PFSK-1 (cell line): Measurements from ENCODE around the gene MAPK13.

Experiments used
- FOXP2 ChIP-seq: optimal IDR thresholded peaks from 2 replicates; pipeline ENCODE3; 2011; ENCODE audit warnings: borderline replicate concordance, control low read depth, inconsistent platforms; ENCODE audit not compliant: insufficient read depth; ENCODE audit errors: extremely low read length, extremely low read depth
- POLR2AphosphoS5 ChIP-seq: IDR thresholded peaks from 2 replicates; pipeline ENCODE4 v1.6.1; 2012; ENCODE audit warnings: low read depth, mild to moderate bottlenecking, control low read depth, low read length, moderate library complexity
- SIN3A ChIP-seq: IDR thresholded peaks from 2 replicates; pipeline ENCODE4 v1.6.1; 2012; ENCODE audit warnings: mild to moderate bottlenecking, low read length, moderate library complexity, borderline replicate concordance; ENCODE audit not compliant: insufficient read depth
- TAF1 ChIP-seq: IDR thresholded peaks from 2 replicates; pipeline ENCODE4 v1.6.1; 2012; ENCODE audit warnings: low read length, control low read depth, borderline replicate concordance; ENCODE audit not compliant: insufficient read depth
- TF ChIP-seq, protein P1 (sequence below), 2 experiments: IDR thresholded peaks; 2 replicates each; pipeline versions ENCODE4 v1.6.1 to v1.8.0; 2011 to 2012; ENCODE audit warnings: low read depth in 2 of 2, low read length in 2 of 2, control low read depth in 1 of 2, inconsistent platforms in 1 of 2, mild to moderate bottlenecking in 1 of 2, moderate library complexity in 1 of 2; ENCODE audit not compliant: insufficient read depth in 1 of 2

The MAPK13 gene

DNA sequence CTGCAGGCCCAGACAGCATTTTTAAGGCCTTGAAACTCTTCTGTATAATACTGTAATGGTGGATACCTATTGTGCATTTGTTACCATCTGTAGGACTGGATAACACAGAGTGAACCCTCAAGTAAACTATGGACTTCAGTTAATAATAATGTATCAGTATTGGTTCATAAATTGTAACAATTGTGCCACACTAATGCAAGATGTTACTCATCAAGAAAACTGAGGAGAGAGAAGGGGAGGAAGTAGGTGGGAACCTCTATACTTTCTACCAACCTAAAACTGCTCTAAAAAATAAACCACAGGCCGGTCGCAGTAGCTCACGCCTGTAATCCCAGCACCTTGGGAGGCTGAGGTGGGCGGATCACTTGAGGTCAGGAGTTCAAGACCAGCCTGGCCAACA lies 10.8 kb downstream of the MAPK13 start:
- TF ChIP-seq TAF1 (no peak), POLR2AphosphoS5 (no peak), SIN3A (no peak), FOXP2 (no peak)
- TF ChIP-seq, protein P1, sequence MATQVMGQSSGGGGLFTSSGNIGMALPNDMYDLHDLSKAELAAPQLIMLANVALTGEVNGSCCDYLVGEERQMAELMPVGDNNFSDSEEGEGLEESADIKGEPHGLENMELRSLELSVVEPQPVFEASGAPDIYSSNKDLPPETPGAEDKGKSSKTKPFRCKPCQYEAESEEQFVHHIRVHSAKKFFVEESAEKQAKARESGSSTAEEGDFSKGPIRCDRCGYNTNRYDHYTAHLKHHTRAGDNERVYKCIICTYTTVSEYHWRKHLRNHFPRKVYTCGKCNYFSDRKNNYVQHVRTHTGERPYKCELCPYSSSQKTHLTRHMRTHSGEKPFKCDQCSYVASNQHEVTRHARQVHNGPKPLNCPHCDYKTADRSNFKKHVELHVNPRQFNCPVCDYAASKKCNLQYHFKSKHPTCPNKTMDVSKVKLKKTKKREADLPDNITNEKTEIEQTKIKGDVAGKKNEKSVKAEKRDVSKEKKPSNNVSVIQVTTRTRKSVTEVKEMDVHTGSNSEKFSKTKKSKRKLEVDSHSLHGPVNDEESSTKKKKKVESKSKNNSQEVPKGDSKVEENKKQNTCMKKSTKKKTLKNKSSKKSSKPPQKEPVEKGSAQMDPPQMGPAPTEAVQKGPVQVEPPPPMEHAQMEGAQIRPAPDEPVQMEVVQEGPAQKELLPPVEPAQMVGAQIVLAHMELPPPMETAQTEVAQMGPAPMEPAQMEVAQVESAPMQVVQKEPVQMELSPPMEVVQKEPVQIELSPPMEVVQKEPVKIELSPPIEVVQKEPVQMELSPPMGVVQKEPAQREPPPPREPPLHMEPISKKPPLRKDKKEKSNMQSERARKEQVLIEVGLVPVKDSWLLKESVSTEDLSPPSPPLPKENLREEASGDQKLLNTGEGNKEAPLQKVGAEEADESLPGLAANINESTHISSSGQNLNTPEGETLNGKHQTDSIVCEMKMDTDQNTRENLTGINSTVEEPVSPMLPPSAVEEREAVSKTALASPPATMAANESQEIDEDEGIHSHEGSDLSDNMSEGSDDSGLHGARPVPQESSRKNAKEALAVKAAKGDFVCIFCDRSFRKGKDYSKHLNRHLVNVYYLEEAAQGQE (IDR thresholded peaks at IDR 0.05; ENCODE audit: insufficient read depth in 1 of 2, low read depth in 2 of 2, low read length in 2 of 2): no peak

DNA sequence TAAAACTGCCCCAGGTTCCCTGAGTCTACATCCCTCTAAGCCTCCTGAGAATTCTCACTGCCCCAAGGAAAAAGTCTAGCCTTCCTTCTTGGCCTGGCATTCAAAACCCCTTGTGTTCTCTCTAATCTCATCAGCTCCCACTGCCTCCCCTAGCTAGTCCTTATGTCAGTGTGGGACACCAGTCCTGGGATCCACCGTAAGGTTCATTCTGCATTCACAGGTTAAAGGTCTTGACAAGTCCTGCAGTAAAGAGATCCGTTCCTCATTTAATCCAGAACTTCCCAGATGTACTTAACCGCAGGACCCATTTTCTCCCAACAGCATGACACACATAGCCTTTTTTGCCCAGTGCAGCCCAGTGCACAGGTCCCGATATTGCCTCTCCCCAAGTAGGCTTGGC lies 11.6 kb downstream of the MAPK13 start:
- TF ChIP-seq POLR2AphosphoS5: no peak
- TF ChIP-seq FOXP2: no peak
- no peak for TF ChIP-seq TAF1
- TF ChIP-seq, protein P1 (IDR thresholded peaks at IDR 0.05; ENCODE audit: insufficient read depth in 1 of 2, low read depth in 2 of 2, low read length in 2 of 2): no peak

DNA sequence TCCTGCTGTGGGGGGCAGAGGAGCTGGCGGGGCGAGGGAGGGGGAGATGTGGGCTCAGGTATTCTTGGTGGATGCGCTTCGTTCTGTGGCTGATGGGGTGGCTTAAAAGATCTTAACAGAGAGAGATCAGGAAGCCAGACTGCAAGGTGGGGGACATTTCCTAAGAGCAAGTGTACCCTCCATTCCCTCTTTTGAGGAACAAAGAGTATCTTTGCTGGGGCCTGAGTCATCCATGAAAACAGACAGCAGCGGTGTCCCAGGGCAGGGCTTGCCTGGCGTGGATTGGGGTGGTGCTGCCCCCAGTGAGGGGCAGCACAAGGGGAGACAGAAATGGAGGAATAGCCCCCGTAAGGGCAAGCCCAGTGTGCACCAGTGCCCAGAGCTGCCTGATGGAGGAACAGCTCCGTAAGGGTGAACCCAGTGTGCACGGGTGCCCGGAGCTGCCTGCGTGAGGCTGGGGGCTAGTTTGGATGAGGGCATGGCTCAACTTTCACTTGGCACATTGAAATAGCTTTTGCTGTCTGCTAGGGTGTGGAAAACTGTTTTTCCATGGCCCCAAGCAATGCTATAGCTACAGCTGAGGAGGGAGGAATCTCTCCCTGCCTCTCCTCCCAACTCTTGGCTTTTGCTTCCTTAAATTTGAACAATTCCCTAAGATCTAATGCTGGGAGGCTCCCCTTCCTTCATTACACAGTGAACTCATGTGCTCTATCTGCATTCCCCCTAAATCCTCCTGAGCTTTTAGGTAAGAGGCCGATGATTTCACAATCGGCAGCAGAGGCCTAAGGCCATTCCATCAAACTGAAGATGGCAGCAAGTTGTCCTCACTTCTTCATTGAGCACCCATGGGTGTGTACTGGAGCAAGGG lies 12.9 kb downstream of the MAPK13 start:
- no peak for TF ChIP-seq TAF1
- no peak for TF ChIP-seq FOXP2
- no peak for TF ChIP-seq SIN3A
- no peak for TF ChIP-seq POLR2AphosphoS5
- TF ChIP-seq, protein P1 (IDR thresholded peaks at IDR 0.05; ENCODE audit: insufficient read depth in 1 of 2, low read depth in 2 of 2, low read length in 2 of 2): no peak

DNA sequence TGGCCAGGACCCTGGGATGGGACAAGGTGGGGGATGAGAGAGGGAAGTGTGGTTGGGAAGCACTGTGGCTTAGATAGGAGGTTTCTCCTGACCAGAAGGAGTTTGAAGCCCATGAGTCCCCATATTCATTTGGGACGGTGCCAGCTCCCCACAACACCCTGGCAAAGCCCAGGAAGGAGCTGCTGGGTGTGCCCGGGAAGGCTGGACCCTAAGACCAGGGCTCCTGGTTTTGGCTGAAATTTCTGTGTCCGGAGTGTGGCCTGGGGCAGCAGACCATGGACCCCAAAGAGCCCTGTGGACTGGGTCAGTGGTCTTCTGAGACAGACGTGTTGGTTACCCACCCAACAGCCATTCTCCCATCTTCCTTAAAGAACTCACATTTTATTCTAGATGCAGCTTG lies 15.2 kb downstream of the MAPK13 start:
- TF ChIP-seq SIN3A (no peak), FOXP2 (no peak), TAF1 (no peak), POLR2AphosphoS5 (no peak)
- TF ChIP-seq, protein P1 (IDR thresholded peaks at IDR 0.05; ENCODE audit: insufficient read depth in 1 of 2, low read depth in 2 of 2, low read length in 2 of 2): no peak
